AG09309 (cell line): ENCODE results near the gene CPVL.
"Not testable (repeated sequence)": the region's sequence is repeated elsewhere in the genome, so short reads cannot be mapped to it uniquely, and the experiment has no call there.

Experiments
- DNase-seq: peaks from one replicate; pipeline ENCODE4 v3.0.0-alpha.2; 2010; ENCODE audit warnings: low read depth
- H3K4me3 ChIP-seq: 2 replicates; pipeline ENCODE4 v1.5.1; 2011; ENCODE audit warnings: mild to moderate bottlenecking, low read depth, low read length, moderate library complexity; ENCODE audit not compliant: control insufficient read depth
- CTCF ChIP-seq: IDR thresholded peaks from 2 replicates; pipeline ENCODE4 v1.5.1; 2011; ENCODE audit warnings: mild to moderate bottlenecking, low read depth, low read length, inconsistent platforms; ENCODE audit not compliant: insufficient read depth, control insufficient read depth; ENCODE audit errors: missing control alignments

Gene CPVL

GRCh38 chr7:29099896-29100847 is 46.2 kb downstream of the CPVL start:
- DNase-seq, result no peak
- no peak overlapping the region for H3K4me3 ChIP-seq
- no peak for TF ChIP-seq CTCF

- H3K4me3 ChIP-seq, result no peak overlapping the region
- DNase-seq, result no peak
- no peak for TF ChIP-seq CTCF
Measured at GRCh38 chr7:29096446-29096730, 49.9 kb downstream of the CPVL start.

- no peak overlapping the region for H3K4me3 ChIP-seq
- TF ChIP-seq CTCF, result no peak
- no peak for DNase-seq
Measured at GRCh38 chr7:29095631-29096445, 50.5 kb downstream of the CPVL start.

- H3K4me3 ChIP-seq, DNase-seq: not testable (repeated sequence)
Measured at GRCh38 chr7:29093091-29093490, 53.2 kb downstream of the CPVL start.

GRCh38 chr7:29091715-29092114 is 54.6 kb downstream of the CPVL start:
- H3K4me3 ChIP-seq, result no peak overlapping the region
- TF ChIP-seq CTCF, result no peak
- no peak for DNase-seq

- H3K4me3 ChIP-seq, result no peak overlapping the region
- TF ChIP-seq CTCF, result no peak
- DNase-seq, result no peak
Measured at GRCh38 chr7:29090836-29091601, 55.3 kb downstream of the CPVL start.
